Activated T-cell treated with anti-CD3 and anti-CD28 coated beads, Interleukin-2, amount 50 U/mL, for 4 hours (primary cell): ENCODE data around the gene MAB21L4. TPM values are rescaled to one million over a fixed set of nuclear protein-coding genes. Genes with fewer than 3 reads are reported as not detected.

Source experiments
- ATAC-seq, 2 donors: fragments of 200-7000 bp; cut with Tn5 transposase; one replicate each; pipeline ENCODE4 v1.10.0; 2021
- DNase-seq: peaks from one replicate; pipeline ENCODE4 v3.0.0-alpha.2; 2020
- H3K27me3 Mint-ChIP-seq: one replicate; pipeline ENCODE4 v1.8.0; 2021; ENCODE audit warnings: low read depth, mixed read lengths
- H3K36me3 Mint-ChIP-seq: one replicate; pipeline ENCODE4 v1.8.0; 2022; ENCODE audit warnings: mixed read lengths; ENCODE audit not compliant: insufficient read depth
- H3K4me1 Mint-ChIP-seq: one replicate; pipeline ENCODE4 v1.8.0; 2021; ENCODE audit warnings: low read depth, mixed read lengths
- H3K4me3 Mint-ChIP-seq: one replicate; pipeline ENCODE4 v1.8.0; 2021; ENCODE audit warnings: mild to moderate bottlenecking, moderate library complexity, mixed read lengths
- H3K9me3 Mint-ChIP-seq: one replicate; pipeline ENCODE4 v1.8.0; 2021; ENCODE audit warnings: mixed read lengths
- total RNA-seq, 3 donors: library from RNA; stranded (reverse); gene quantifications; one replicate each; pipeline ENCODE4 v1.2.1, GENCODE V29; 2021

Gene MAB21L4
- not detected for total RNA-seq

DNA sequence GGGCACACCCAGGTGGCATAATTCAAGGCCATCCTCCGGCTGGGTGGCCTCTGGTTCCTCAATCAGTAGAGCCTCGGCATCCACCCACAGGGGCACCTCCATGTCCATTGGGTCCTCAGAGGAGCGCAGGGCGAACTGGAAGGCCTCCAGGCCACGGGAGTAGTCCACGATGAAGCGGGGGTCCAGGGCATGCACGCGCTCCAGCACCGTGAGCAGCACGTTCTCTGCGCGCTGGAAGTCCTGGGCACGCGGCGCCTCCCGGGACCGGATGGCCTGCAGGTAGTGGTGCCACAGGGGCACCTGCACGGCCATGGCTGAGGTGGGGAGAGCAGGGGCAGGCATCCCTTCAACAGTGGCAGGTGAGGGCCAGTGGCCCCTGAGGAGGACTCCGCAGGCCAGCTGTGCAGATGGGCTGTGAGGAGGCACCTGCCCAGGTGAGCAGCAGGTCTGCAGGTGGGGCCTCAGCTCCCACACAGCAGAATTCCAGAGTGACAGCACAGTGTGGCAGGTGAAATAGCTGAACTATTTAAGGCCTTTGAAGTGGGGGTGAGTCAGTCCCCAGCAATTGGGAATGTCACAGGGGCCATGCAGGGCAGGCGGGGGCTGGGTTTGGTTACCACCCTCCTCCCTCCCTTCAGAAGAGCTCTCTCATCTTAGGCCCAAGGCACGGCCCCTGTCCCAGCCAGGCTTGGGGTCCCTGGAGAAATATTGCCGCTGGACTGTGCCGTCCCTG, at the start of gene MAB21L4:
TSS of gene MAB21L4 (minus strand) at position 501 of the 733 bp plus-strand sequence. CDS start at position 342, 159 bp downstream.
- peaks cover 9% of the 10 kb centered on the region for H3K27me3 Mint-ChIP-seq
- no peak within 1 kb of the TSS for H3K4me3 Mint-ChIP-seq
- no peaks in the 10 kb centered on the region for H3K9me3 Mint-ChIP-seq
- H3K36me3 Mint-ChIP-seq = no peaks in the 10 kb centered on the region
- no peak for ATAC-seq
- peaks cover 2% of the 10 kb centered on the region for H3K4me1 Mint-ChIP-seq
- no peak for DNase-seq

DNA sequence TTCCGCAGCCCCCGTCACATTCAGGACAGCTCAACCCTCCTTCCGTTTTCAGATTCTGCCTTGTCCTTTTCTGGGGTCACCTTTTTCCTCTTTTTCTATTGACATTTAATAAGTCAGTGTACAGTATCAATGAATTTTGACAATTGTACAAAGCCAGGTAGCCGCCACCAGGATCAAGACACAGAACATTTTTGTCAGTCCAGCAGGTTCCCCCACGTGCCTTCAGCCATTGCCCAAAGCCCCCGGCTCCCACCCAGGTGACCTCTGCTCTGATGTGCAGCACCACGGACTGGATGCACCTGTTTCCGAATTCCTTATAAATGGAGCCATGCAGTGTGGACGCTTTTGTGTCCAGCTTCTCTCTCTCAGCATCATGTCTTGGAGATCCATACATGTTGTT, 40.1 kb upstream of the MAB21L4 start:
- H3K9me3 Mint-ChIP-seq = peaks cover 10% of the 10 kb centered on the region
- ATAC-seq (no peak), DNase-seq (peak; percentile 2)
- H3K36me3 Mint-ChIP-seq = no peaks in the 10 kb centered on the region
- no peak overlapping the region for H3K4me3 Mint-ChIP-seq
- peaks cover 13% of the 10 kb centered on the region for H3K27me3 Mint-ChIP-seq
- H3K4me1 Mint-ChIP-seq = no peaks in the 10 kb centered on the region

DNA sequence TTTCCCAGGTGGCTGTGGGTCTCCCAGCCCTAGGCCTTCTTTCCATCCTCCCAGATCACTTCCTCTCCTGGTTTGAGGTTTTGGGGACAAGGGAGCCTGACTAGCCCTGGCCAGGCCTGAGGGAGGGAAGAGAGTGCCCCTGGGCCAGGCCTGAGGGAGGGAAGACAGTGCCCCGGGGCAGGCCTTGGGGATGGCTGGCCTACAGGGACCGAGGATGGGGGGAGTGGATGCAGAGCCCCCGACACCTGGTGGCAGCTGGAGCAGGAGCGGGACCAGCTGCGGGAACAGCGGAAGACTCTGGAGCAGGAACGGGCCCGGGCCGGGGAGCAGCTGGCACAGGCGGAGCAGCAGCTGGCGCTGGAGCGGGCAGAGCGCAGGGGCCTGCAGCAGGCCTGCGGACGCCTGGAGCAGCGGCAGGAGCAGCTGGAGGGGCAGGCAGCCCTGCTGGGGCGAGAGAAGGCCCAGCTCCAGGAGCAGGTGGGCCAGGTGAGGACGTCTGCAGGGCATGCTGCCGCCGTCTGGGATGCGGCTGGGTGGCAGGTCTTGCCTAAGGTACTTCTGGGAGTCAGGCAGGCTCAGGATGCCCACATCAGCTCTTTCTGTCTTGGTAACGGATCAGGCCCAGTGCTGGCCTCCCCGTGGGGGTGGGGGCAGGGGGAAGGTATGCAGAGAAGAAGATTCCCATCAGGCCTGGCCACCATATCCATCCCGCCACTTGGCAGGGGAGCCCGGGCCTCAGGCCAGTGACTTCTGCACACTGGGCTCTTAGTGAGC, 39.3 kb upstream of the MAB21L4 start:
- Mint-ChIP-seq H3K4me1 (no peaks in the 10 kb centered on the region), H3K4me3 (no peak overlapping the region), H3K9me3 (peaks cover 10% of the 10 kb centered on the region), H3K27me3 (peaks cover 6% of the 10 kb centered on the region), H3K36me3 (no peaks in the 10 kb centered on the region)
- ATAC-seq (no peak), DNase-seq (no peak)

DNA sequence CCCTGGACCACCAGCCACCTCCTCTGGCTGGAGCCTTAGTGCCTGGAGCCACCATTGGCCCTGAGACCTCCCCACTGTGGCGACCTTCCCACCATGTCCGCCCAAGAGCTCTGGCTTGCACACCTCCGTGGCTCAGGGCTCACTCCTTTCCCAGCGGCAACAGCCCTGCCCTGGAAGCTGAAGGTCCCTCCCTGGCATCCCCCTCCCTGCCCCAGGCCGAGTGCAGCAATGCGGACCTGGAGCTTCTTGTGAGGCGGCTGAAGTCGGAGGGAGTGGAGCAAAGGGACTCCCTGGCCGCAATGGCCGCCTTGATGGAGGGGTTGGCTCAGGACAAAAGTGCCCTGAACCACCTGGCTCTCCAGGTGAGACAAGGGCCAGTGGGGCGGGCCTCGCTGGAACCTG, 38.7 kb upstream of the MAB21L4 start:
- Mint-ChIP-seq H3K36me3 (no peaks in the 10 kb centered on the region), H3K9me3 (peaks cover 10% of the 10 kb centered on the region), H3K4me3 (no peak overlapping the region), H3K27me3 (peaks cover 4% of the 10 kb centered on the region), H3K4me1 (no peaks in the 10 kb centered on the region)
- ATAC-seq (no peak), DNase-seq (peak; percentile 4)

DNA sequence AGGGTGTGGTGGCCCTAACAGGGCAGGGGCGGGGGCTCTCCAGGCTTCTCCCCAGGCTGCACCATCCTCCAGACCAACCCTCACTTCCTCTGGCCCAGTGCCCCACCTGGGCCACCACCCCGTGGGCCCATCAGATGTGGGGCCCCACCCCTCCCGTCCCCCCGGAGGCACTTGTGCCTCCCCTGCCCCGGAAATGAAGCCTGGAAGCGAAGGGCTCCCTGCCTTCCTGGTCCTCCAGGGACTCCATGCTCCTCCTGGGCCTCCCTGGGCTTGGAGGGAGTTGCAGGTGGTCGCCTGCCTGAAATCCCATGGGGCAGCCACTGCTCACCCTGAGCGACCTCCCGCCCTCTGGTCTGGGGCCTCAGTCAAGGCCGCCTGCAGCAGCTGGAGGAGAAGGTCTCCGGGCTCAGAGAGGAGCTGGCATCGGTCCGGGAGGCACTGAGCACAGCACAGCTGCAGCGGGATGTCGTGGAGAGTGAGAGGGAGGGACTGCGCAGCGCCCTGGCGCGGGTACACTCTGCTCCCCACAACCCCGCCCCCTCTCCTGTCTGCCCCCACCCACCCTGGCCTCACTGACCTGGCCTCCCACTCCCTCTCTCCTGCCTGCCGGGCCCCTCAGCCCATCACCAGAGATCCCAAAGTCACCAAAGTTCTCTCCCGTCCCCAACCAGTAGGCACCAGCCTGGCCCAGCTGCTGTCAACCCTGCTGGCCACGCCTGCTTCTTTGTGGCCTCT, 38.2 kb upstream of the MAB21L4 start:
- DNase-seq = peak; percentile 3
- no peaks in the 10 kb centered on the region for H3K36me3 Mint-ChIP-seq
- H3K9me3 Mint-ChIP-seq = peaks cover 10% of the 10 kb centered on the region

DNA sequence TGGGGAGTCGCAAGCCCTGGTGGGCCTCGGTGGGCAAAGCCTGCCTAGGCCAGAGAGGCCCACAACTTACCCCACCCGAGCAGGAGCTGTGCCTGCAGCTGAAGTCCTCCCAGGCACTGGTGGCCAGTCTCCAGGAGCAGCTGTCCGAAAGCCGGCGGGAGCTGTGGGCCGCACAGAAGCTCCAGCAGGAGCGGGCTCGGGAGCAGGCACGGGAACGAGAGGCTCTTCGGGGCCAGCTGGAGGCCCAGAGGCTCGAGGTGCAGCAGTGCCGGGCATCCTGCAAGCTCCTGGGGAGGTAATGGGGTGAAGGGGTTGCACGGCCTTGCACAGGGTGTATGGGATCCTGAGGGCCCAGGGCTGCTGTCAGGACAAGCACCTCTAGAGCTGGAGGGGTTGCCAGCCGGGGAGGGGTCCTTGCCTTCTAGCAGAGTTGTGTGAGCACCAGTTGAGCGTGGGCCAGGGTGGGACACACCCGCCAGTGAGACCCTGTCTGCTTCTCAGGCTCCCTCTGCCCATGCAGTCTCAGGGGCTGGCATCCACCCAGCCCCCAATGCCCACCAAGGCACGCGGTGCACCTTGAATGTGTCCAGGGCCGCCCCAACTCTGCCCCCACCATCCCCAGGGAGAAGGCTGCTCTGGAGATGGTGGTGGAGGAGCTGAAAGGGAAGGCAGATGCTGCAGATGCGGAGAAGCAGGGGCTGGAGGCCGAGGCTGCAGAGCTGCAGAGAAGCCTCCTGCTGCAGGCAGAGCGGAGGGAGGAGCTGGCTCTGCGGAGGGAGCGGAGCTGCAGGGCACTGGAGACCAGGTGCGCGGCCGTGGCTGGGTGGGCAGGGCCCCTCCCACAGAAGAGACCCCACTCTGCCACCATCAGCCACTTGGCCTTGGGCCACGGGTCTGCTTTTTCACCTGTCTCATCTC, 37.4 kb upstream of the MAB21L4 start:
- DNase-seq = peak; percentile 3
- H3K4me3 Mint-ChIP-seq = no peak overlapping the region
- H3K27me3 Mint-ChIP-seq = peaks cover 4% of the 10 kb centered on the region
- H3K36me3 Mint-ChIP-seq = no peaks in the 10 kb centered on the region
- no peak for ATAC-seq
- H3K4me1 Mint-ChIP-seq = no peaks in the 10 kb centered on the region
- H3K9me3 Mint-ChIP-seq = peaks cover 10% of the 10 kb centered on the region

More for the DNA sequence above, 38.2 kb upstream of the MAB21L4 start:
- Mint-ChIP-seq H3K4me1 (no peaks in the 10 kb centered on the region), H3K27me3 (peaks cover 4% of the 10 kb centered on the region), H3K4me3 (no peak overlapping the region)
- ATAC-seq = no peak

DNA sequence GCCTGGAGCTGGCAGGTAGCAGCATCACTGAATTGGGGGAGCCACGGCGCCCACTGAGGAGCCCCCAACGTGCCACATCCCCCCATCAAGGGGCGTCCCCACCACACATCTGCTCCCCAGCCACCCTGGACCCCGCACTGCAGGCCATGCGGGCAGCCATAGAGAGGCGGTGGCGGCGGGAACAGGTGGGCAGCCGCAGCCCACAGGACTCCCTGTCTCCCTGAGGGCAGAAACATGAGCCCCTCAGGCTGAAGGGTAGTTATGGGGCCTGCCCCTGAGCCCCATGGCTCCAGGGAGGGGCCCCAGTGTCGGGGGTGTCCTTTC, 36.7 kb upstream of the MAB21L4 start:
- peaks cover 10% of the 10 kb centered on the region for H3K9me3 Mint-ChIP-seq
- H3K4me1 Mint-ChIP-seq = no peaks in the 10 kb centered on the region
- H3K4me3 Mint-ChIP-seq = no peak overlapping the region
- no peaks in the 10 kb centered on the region for H3K36me3 Mint-ChIP-seq
- DNase-seq (no peak), ATAC-seq (no peak)
- peaks cover 4% of the 10 kb centered on the region for H3K27me3 Mint-ChIP-seq

DNA sequence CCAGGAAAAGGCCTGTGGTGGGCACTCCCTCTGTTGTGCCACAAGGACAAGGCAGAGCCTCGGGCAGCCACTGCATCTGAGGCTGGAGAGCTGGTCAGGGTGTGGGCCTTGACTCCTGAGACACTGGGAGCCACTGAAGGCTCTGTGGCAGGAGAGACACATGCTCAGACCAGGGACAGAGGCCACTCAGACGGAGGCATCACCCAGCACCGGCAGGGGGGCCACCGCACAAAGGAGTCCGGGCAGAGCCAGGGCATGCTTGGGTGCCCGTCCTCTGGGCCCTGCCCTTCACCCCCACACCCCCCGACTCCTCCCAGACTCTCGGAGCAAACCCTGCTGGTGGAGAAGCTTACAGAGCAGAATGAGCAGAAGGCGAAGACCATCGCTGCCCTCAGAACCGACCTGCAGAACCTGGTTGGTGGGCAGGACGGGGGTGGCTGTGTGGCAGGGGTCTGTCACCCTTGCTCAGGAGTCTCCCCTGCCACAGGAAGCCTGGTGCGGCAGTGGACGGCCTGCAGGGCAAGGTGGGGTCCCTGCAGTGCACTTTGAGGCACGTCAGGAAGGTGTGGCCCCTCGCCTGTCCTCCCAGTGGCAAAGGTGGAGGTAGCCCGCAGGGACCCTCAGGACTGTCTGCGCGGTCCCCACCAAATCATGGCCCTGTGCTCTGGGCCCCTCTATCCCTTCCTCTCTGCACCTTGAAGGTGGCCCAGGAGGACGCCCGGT, 36.2 kb upstream of the MAB21L4 start:
- no peaks in the 10 kb centered on the region for H3K36me3 Mint-ChIP-seq
- H3K27me3 Mint-ChIP-seq = peaks cover 4% of the 10 kb centered on the region
- H3K4me3 Mint-ChIP-seq = no peak overlapping the region
- no peak for ATAC-seq
- peaks cover 9% of the 10 kb centered on the region for H3K9me3 Mint-ChIP-seq
- H3K4me1 Mint-ChIP-seq = no peaks in the 10 kb centered on the region
- DNase-seq = no peak

DNA sequence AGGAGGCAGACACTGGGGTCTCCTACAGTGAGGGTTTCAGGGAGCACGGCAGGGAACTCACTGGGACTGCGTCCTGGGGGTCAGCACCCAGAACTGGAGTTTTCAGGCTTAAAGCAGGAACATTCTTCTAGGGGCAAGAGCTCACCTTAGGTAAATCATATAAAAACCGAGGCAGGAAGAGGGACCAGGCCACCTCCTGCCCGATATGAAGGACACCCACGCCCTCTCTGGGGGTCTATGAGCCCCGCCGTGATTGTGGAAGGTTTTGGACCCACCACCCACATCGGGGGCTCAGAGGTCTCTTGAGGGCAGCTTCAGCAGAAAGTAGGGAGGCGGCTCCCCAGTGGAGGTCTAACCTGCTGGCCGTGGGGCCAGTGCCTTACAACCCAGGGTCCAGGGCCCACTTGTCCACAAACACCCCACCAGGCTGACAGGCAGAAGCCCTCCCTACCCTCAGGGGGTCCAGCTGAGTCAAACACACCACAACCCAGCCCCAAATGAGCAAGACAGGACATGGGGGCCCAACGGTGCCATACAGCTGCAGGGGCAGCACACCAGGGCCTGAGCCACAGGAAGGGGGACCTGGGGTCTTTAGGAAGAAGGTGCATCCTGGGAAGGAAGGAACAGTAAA, 35.5 kb upstream of the MAB21L4 start:
- DNase-seq = peak; percentile 4
- Mint-ChIP-seq H3K4me3 (no peak overlapping the region), H3K36me3 (no peaks in the 10 kb centered on the region)

DNA sequence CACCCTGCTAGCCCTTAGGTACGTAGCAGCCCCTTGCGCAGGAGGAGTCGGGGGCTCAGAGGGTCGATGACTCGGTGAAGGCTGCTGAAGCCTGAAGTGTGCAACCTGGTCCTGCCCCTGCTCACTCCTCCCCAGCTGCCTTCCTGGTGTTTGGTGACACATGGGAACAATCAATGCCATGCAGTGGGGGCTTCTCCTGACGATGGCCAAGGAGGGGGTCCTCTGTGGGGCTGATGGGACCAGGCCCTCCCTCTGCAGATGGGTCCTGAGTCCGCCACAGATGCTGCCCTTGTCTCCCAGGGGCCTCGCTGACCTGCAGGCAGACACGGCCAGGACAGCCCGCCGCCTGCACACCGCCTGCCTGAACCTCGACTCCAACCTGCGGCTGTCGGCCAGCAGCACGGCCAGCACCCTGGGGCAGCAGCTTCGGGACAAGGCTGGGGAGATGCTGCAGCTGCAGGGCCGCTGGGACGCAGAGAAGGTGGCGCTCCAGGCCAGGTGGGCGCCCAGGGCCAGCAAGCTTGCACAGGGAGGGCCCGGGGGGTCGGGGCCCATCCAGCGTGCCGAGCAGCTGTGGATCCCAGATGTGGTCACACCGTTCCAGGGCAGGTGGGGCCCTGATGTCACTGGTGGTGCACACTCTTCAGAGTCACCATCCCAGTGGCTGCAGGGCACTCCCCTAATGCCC, 34.8 kb upstream of the MAB21L4 start:
- Mint-ChIP-seq H3K36me3 (no peaks in the 10 kb centered on the region), H3K4me1 (no peaks in the 10 kb centered on the region), H3K4me3 (no peak overlapping the region), H3K27me3 (peaks cover 4% of the 10 kb centered on the region), H3K9me3 (no peaks in the 10 kb centered on the region)
- ATAC-seq = no peak
- DNase-seq = peak; percentile 4

More for the DNA sequence above, 35.5 kb upstream of the MAB21L4 start:
- Mint-ChIP-seq H3K9me3 (peaks cover 2% of the 10 kb centered on the region), H3K27me3 (peaks cover 4% of the 10 kb centered on the region), H3K4me1 (no peaks in the 10 kb centered on the region)
- no peak for ATAC-seq

DNA sequence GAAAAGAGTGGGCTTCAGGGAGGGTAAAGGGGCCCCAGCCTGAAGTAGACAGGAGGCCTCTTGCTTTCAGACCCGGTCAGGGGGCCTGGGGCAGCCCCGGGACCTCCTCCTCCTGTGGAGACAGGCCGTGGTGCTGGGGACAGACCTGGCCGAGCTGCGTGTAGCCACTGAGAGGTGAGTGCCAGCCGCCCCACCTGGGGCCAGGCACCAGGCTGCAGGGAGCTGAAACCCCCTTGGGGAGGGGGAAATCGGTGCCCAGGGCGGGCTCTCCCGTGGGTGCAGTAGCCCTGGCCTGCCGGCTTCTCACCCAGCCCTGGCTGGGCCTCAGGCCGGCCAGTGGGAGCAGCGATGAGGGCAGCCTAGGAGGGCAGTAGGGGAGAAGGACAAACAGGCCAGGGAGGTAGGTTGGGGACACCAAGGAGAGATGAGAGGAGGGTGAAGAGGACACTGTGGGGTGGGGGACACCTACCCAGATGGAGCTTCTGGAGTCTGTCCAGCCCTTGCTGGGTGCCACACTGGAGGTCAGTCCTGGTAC, 34.2 kb upstream of the MAB21L4 start:
- Mint-ChIP-seq H3K36me3 (no peaks in the 10 kb centered on the region), H3K4me3 (no peak overlapping the region), H3K9me3 (no peaks in the 10 kb centered on the region), H3K4me1 (no peaks in the 10 kb centered on the region), H3K27me3 (peaks cover 4% of the 10 kb centered on the region)
- DNase-seq (no peak), ATAC-seq (no peak)

DNA sequence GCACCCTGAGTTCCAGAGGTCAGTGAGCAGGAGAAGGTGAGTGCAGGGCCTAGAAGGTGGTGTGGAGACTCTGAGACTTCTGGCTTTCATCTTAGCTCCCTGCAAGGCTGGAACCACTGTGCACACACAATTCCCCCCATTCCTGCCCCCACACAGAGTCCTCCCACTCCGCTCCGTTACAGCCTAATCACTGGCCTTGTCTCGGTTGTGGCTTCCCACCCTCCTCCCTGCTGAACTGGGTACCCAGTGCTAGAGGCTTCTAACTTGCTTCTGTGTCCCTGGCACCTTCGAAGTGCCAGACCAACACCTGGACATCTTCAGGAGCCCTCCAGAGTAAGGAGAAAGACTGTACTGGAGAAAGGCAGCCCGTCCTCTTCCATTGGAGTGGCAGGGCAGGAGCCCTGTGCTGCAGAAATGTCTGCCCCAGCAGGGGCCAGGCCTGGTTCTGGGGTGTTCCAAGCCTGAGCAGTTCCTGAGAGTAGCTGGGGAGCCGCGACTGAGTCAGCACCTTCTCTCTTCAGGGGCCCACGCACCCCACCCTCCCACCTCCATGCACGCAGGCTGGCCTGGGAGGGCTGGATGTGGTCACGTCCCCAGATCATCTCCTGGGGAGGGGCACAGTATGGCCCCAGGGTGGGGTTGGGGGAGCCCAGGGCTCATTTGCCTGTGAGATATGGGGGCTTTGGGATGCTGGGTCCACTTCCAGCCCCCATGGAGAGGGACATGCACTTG, 33.6 kb upstream of the MAB21L4 start:
- Mint-ChIP-seq H3K4me1 (no peaks in the 10 kb centered on the region), H3K4me3 (no peak overlapping the region), H3K36me3 (no peaks in the 10 kb centered on the region), H3K9me3 (no peaks in the 10 kb centered on the region), H3K27me3 (peaks cover 4% of the 10 kb centered on the region)
- ATAC-seq = no peak
- DNase-seq = no peak
